ENCODE data around the gene RNF34.

GRCh38 chr12:121366063-121366459, 33.9 kb upstream of the RNF34 start:
- TF ChIP-seq CTCF (conservative IDR thresholded peaks at IDR 0.05; ENCODE audit: low read length) (no peak), EZH2phosphoT487 (IDR thresholded peaks at IDR 0.05; ENCODE audit: borderline replicate concordance, low read depth, low read length) (no peak)

All from OCI-LY7 (cell line).